Measurements from ENCODE around the gene TP53BP2. TPM values are rescaled to one million over a fixed set of nuclear protein-coding genes. Genes with fewer than 3 reads are reported as not detected.

TP53BP2 gene
- total and polyA plus RNA-seq, 11 donors: 4.6 to 44.8 (median 22.3) TPM

GRCh38 chr1:223752721-223753515, 92.8 kb downstream of the TP53BP2 start:
- WGBS, 4 donors: 85 to 87% (median 87%) methylated on average over 15 of the region's 15 CpGs
- TF ChIP-seq, protein P1, sequence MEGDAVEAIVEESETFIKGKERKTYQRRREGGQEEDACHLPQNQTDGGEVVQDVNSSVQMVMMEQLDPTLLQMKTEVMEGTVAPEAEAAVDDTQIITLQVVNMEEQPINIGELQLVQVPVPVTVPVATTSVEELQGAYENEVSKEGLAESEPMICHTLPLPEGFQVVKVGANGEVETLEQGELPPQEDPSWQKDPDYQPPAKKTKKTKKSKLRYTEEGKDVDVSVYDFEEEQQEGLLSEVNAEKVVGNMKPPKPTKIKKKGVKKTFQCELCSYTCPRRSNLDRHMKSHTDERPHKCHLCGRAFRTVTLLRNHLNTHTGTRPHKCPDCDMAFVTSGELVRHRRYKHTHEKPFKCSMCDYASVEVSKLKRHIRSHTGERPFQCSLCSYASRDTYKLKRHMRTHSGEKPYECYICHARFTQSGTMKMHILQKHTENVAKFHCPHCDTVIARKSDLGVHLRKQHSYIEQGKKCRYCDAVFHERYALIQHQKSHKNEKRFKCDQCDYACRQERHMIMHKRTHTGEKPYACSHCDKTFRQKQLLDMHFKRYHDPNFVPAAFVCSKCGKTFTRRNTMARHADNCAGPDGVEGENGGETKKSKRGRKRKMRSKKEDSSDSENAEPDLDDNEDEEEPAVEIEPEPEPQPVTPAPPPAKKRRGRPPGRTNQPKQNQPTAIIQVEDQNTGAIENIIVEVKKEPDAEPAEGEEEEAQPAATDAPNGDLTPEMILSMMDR (IDR thresholded peaks at IDR 0.05): no peak
- no peak for TF ChIP-seq POLR2A (IDR thresholded peaks at IDR 0.05)
- Histone ChIP-seq H3K4me3 (no peak overlapping the region), H3K27me3 (no peaks in the 10 kb centered on the region), H3K36me3 (peaks cover 4 to 90% (median 82%) of the 10 kb centered on the region in 9 donors), H3K4me1 (peaks cover 3 to 16% (median 13%) of the 10 kb centered on the region in 12 donors), H3K27ac (no peak overlapping the region), H3K9me3 (no peaks in the 10 kb centered on the region)
- no peak for DNase-seq
- ATAC-seq: no peak
- intact Hi-C loops (cut with DNase I): loop anchor here in 1 of 10 donors (5.0 kb wide), 1 partner anchor 56 kb away; no protein-coding TSS in a partner anchor

GRCh38 chr1:223751696-223752095, 94.1 kb downstream of the TP53BP2 start:
- TF ChIP-seq, protein P1 (IDR thresholded peaks at IDR 0.05): no peak
- TF ChIP-seq POLR2A (IDR thresholded peaks at IDR 0.05): no peak
- Histone ChIP-seq H3K27me3 (no peaks in the 10 kb centered on the region), H3K36me3 (peaks cover 4 to 88% (median 79%) of the 10 kb centered on the region in 9 donors), H3K4me1 (peaks cover 3 to 27% (median 19%) of the 10 kb centered on the region in 12 donors), H3K27ac (no peak overlapping the region), H3K9me3 (no peaks in the 10 kb centered on the region), H3K4me3 (no peak overlapping the region)
- WGBS, 4 donors: 89 to 97% (median 93%) methylated on average over 4 of the region's 4 CpGs
- ATAC-seq (no peak), DNase-seq (no peak)
- intact Hi-C loops (cut with DNase I): loop anchor here in 1 of 10 donors (5.0 kb wide), 1 partner anchor 54 kb away; no protein-coding TSS in a partner anchor

DNA sequence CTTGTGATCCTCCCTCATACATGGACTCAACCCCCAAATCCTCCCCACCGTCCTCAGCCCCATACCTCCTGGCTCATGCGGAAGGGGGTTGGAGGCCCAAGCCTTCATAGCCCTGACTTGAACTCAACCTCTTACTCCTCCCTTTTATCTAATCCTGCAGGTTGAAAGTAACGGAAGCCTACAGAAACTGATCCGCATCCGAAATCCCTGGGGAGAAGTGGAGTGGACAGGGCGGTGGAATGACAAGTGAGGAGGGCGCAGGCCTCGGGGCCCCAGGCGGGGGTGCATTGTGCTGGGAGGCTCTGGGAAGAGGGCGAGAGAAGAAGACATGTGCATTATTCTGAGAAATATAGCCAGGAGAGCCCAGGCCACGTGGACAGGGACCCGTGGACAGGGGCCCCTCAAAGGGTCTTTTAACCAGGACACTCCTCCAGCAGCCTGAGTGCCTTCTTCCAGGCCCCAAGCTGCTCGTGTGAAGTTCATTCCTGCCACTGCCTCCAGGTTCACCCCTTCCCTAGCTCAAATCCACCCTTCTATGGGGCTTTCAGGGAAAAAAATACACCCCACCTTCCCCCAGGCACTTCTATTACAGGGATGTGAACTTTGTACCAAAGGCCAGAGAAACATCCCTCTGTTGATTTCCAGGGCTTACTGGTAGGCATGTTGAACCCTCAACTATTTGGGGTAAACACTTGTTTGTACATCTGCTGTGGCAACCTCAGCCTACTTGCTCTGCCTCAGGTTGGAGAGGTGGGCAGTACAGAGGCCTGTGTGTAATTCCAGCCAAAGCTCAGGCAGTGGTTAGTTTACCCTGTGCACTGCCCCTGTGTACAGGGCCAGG, 94.8 kb downstream of the TP53BP2 start:
- peaks cover 3 to 27% (median 19%) of the 10 kb centered on the region in 12 donors for H3K4me1 ChIP-seq
- H3K27ac ChIP-seq: no peak overlapping the region
- no peak overlapping the region for H3K4me3 ChIP-seq
- H3K9me3 ChIP-seq: no peaks in the 10 kb centered on the region
- ATAC-seq: no peak
- DNase-seq: no peak
- intact Hi-C loops (cut with DNase I): loop anchor here in 1 of 10 donors (5.0 kb wide), 1 partner anchor 54 kb away; no protein-coding TSS in a partner anchor
- H3K27me3 ChIP-seq: no peaks in the 10 kb centered on the region
- TF ChIP-seq POLR2A (IDR thresholded peaks at IDR 0.05): no peak
- TF ChIP-seq, protein P1 (IDR thresholded peaks at IDR 0.05): no peak
- H3K36me3 ChIP-seq: peaks cover 4 to 88% (median 81%) of the 10 kb centered on the region in 9 donors
- 86 to 94% (median 91%) methylated on average over 13 of the region's 13 CpGs for WGBS, 4 donors
